ENCODE measurements around the gene CDKN1A.

Gene CDKN1A

DNA sequence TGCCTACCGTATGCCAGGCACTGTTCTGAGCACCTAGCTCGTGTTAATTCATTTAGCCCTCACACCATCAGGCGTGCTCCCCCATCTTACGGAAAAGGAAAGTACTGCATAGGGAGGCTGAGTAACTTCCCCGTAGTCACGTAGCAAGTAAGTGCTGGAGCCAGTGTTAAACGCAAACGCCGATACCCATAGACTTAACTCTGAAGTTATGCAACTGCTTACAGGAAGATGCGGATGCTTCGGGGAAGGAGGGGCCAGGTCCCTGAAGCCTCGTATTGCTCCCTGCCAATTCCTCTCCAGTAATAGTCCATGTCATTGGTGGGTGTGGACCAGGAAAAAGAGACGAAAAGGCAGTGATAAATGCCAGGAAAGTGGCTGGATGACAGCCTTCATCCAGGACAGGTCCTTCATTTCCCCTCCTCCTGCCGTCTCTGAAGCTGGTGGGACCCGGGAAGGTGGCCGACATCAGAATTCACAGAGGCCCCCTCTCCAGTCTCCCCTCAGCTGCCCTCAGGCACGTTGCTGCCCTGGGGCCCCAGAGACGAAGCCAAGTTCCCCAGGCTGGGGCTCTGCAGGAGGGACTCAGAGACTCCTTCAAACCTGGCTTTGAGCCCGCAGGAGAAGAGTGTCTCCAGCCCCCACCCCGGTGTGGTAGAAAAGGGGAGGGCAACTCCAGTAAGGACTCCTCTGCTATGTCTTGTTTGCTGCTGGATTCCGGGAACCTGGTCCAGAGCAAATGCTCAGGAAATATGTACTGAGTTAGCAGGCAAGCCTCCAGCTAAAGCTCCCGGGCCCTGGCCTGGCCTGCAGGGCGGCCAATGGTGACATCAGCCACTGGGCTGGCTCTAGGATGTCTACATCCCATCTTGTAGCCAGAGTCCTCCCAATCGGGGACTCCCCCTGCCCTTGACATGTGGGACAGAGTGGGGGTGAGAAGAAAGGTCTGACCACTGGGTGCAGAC, 56.9 kb downstream of the CDKN1A start:
- no peak for DNase-seq (ENCODE audit: extremely low read depth in 1 of 2, low read depth in 1 of 2)

Data from activated CD8-positive, alpha-beta memory T cell treated with anti-CD3 and anti-CD28 coated beads for 1 hour (primary cell).